IMR-90 (cell line): ENCODE data around the gene MAB21L2. TPM values are rescaled to one million over a fixed set of nuclear protein-coding genes. Genes with fewer than 3 reads are reported as not detected.
A peak's percentile ranks its signal among the peaks of the same experiment; 100 is the strongest.

ENCODE experiments used
- ATAC-seq: fragments of 200-7000 bp; cut with Tn5 transposase; 2 replicates; pipeline ENCODE4 v1.9.1; 2020; ENCODE audit warnings: low read depth, mild to moderate bottlenecking, moderate library complexity
- BruUV-seq: library from RNA; stranded (reverse); fragments of 400-500 nt; replicated peaks from 2 replicates; lab custom pipeline; 2021; lab: Mats Ljungman, UMichigan
- CTCF ChIA-PET: fragments of 300-600 bp; formaldehyde crosslinking; extraction: SDS; loops from one replicate; lab custom pipeline; 2021; ENCODE audit warnings: antibody characterized with exemption; lab: Yijun Ruan, JAX
- POLR2A ChIA-PET: fragments of 300-600 bp; sonication (Branson Sonifier 250); formaldehyde crosslinking; loops from one replicate; lab custom pipeline; 2022; ENCODE audit warnings: antibody characterized with exemption; ENCODE audit not compliant: unreplicated experiment; lab: Charles Lee
- DNase-seq: peaks from one replicate; pipeline ENCODE4 v3.0.0; 2013
- H2AFZ ChIP-seq: replicated peaks from 2 replicates; pipeline ENCODE3; 2013; ENCODE audit warnings: low read length, mild to moderate bottlenecking; ENCODE audit not compliant: poor library complexity
- H2AK5ac ChIP-seq: 2 replicates; pipeline ENCODE4 v1.6.1; 2013; ENCODE audit warnings: low read depth, low read length, inconsistent platforms
- H2AK9ac ChIP-seq: replicated peaks from 2 replicates; pipeline ENCODE3; 2013; ENCODE audit warnings: mild to moderate bottlenecking, low read depth, low read length, moderate library complexity; ENCODE audit not compliant: poor library complexity
- H2BK120ac ChIP-seq: 2 replicates; pipeline ENCODE4 v1.6.1; 2013; ENCODE audit warnings: low read depth, low read length, inconsistent platforms
- H2BK15ac ChIP-seq: 3 replicates; pipeline ENCODE4 v1.6.1; 2013; ENCODE audit warnings: low read depth, low read length, inconsistent platforms
- H2BK20ac ChIP-seq: 2 replicates; pipeline ENCODE4 v1.6.1; 2013; ENCODE audit warnings: low read depth, mild to moderate bottlenecking, inconsistent platforms, low read length, moderate library complexity
- H2BK5ac ChIP-seq: 2 replicates; pipeline ENCODE4 v1.6.1; 2013; ENCODE audit warnings: mild to moderate bottlenecking, low read depth, low read length, inconsistent platforms; ENCODE audit not compliant: poor library complexity, severe bottlenecking
- H3K14ac ChIP-seq: replicated peaks from 2 replicates; pipeline ENCODE4 v1.6.1; 2013; ENCODE audit warnings: low read depth, low read length, inconsistent platforms
- H3K18ac ChIP-seq: 2 replicates; pipeline ENCODE4 v1.6.1; 2013; ENCODE audit warnings: low read depth, low read length, control low read depth
- H3K23ac ChIP-seq: 2 replicates; pipeline ENCODE4 v1.6.1; 2013; ENCODE audit warnings: low read depth, low read length, inconsistent platforms
- H3K27ac ChIP-seq: 2 replicates; pipeline ENCODE4 v1.5.1; 2013; ENCODE audit warnings: mild to moderate bottlenecking, control low read depth, low read length; ENCODE audit not compliant: insufficient read depth
- H3K27me3 ChIP-seq: 2 replicates; pipeline ENCODE4 v1.6.1; 2013; ENCODE audit warnings: low read length; ENCODE audit not compliant: control insufficient read depth, insufficient read depth
- H3K36me3 ChIP-seq: 2 replicates; pipeline ENCODE4 v1.6.1; 2013; ENCODE audit warnings: low read length, mixed read lengths; ENCODE audit not compliant: control insufficient read depth, insufficient read depth
- H3K4ac ChIP-seq: 2 replicates; pipeline ENCODE4 v1.6.1; 2013; ENCODE audit warnings: low read depth, low read length, inconsistent platforms
- H3K4me1 ChIP-seq: 2 replicates; pipeline ENCODE4 v1.6.1; 2013; ENCODE audit warnings: low read length, mixed read lengths; ENCODE audit not compliant: control insufficient read depth, insufficient read depth
- H3K4me2 ChIP-seq: 2 replicates; pipeline ENCODE4 v1.6.1; 2013; ENCODE audit warnings: low read depth, mild to moderate bottlenecking, control low read depth, low read length, moderate library complexity
- H3K4me3 ChIP-seq: 2 replicates; pipeline ENCODE4 v1.5.1; 2013; ENCODE audit warnings: low read depth, mild to moderate bottlenecking, control low read depth, low read length, moderate library complexity; ENCODE audit not compliant: insufficient read depth
- H3K56ac ChIP-seq: 2 replicates; pipeline ENCODE4 v1.6.1; 2013; ENCODE audit warnings: low read length, inconsistent platforms; ENCODE audit not compliant: insufficient read depth; ENCODE audit errors: extremely low read depth
- H3K79me1 ChIP-seq, 2 experiments: 2 replicates each; pipeline ENCODE4 v1.6.1; 2013; ENCODE audit warnings: low read length in 2 of 2, inconsistent platforms in 1 of 2, low read depth in 1 of 2
- H3K9ac ChIP-seq: 2 replicates; pipeline ENCODE4 v1.6.1; 2013; ENCODE audit warnings: low read depth, low read length, control low read depth
- H3K9me1 ChIP-seq: 2 replicates; pipeline ENCODE4 v1.6.1; 2013; ENCODE audit warnings: low read length, inconsistent platforms; ENCODE audit not compliant: insufficient read depth
- H3K9me3 ChIP-seq: 2 replicates; pipeline ENCODE4 v1.6.1; 2013; ENCODE audit warnings: low read length; ENCODE audit not compliant: control insufficient read depth, insufficient read depth
- H4K20me1 ChIP-seq: 2 replicates; pipeline ENCODE4 v1.6.1; 2013; ENCODE audit warnings: low read length, inconsistent platforms; ENCODE audit not compliant: insufficient read depth
- H4K5ac ChIP-seq: 2 replicates; pipeline ENCODE4 v1.6.1; 2013; ENCODE audit warnings: mild to moderate bottlenecking, low read depth, low read length, control low read depth
- H4K8ac ChIP-seq, 2 experiments: 2 replicates each; pipeline ENCODE4 v1.6.1; 2013; ENCODE audit warnings: low read depth in 2 of 2, low read length in 2 of 2, control low read depth in 1 of 2, inconsistent platforms in 1 of 2
- H4K91ac ChIP-seq: 2 replicates; pipeline ENCODE4 v1.6.1; 2013; ENCODE audit warnings: low read depth, low read length, inconsistent platforms; ENCODE audit not compliant: insufficient read depth
- CEBPB ChIP-seq: IDR thresholded peaks from 2 replicates; pipeline ENCODE4 v1.6.1; 2012; ENCODE audit warnings: low read depth, low read length, improper control_type of control experiment
- SMC3 ChIP-seq: fragments of 150-350 bp; IDR thresholded peaks from 2 replicates; pipeline ENCODE4 v1.6.1; 2016; ENCODE audit warnings: low read depth, mild to moderate bottlenecking, antibody characterized with exemption, low read length, moderate library complexity
- WGBS, 2 experiments: methylation state at CpG; one replicate each; pipeline versions ENCODE4 v1.1.5 to v1.1.7; 2013; ENCODE audit warnings: missing lambda C conversion rate in 2 of 2; ENCODE audit not compliant: insufficient read length in 1 of 2; ENCODE audit errors: extremely low coverage in 2 of 2; 5-methylcytosine and 5-hydroxymethylcytosine counted together
- dilution Hi-C: fragments of 300-500 bp; cut with HindIII; formaldehyde crosslinking; loops from one replicate; pipeline ENCODE4 v1.14.3; 2018; ENCODE audit warnings: low sequenced_read_pairs; ENCODE audit not compliant: unreplicated experiment
- in situ Hi-C: fragments of 300-500 bp; cut with MboI; formaldehyde crosslinking; loops from 3 replicates; pipeline ENCODE4 v1.14.3; 2019; ENCODE audit warnings: low sequenced_read_pairs, inconsistent platforms, mixed read lengths
- intact Hi-C: fragments of 100-400 bp; cut with micrococcal nuclease; formaldehyde crosslinking; loops from 2 replicates; pipeline ENCODE4 v1.10.0; 2022
- polyA plus RNA-seq, 3 experiments: library from polyadenylated mRNA; depleted of rRNA; stranded (reverse); fragments of >200 nt; gene quantifications; 2 replicates each; pipeline ENCODE4 v1.2.3, GENCODE V29; 2012; ENCODE audit warnings: low replicate concordance in 1 of 3
- total RNA-seq: library from RNA; depleted of rRNA; stranded (reverse); fragments of >200 nt; gene quantifications from 2 replicates; pipeline ENCODE4 v1.2.3, GENCODE V29; 2012

Gene MAB21L2
- total and polyA plus RNA-seq, 2 of the 4 experiments (the other 2 are of a cell fraction) = 7.6 to 12.0 TPM

DNA sequence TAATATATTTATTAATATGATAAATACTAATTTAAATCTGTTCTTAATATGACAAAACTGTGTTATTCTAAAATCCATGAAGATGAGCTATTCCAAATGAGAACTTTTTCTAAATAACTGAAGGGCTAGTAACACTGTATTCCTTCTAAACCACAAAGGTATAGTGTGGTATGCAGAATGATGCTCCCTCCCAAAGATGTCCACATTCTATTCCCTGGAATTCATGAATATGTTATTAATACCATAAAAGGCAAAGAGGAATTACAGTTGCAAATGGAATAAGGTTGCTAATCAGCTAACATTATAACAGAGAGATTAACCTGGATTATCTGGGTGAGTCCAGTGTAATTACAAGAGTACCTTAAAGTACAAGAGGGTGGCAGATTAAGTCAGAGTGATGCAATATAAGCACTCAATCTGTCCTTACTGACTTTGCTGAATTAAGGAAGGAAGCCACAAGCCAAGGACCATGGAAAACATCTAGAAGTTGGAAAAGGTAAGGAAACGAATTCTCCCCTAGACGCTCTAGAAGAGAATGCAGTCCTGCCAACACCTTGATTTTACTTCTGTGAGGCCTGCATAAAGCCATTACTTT is 20.7 kb upstream of the MAB21L2 start:
- in situ Hi-C loops (no loop called here), dilution Hi-C loops (no loop called here), intact Hi-C loops (no loop called here)
- no peaks in the 10 kb centered on the region for H3K36me3 ChIP-seq
- no peak overlapping the region for H3K27ac ChIP-seq
- no peak overlapping the region for H3K23ac ChIP-seq
- H3K79me1 ChIP-seq = no peaks in the 10 kb centered on the region
- H2AFZ ChIP-seq = no peak overlapping the region
- H2AK5ac ChIP-seq = no peak overlapping the region
- H3K9me3 ChIP-seq = no peaks in the 10 kb centered on the region
- DNase-seq (no peak), ATAC-seq (no peak)
- no peak overlapping the region for H3K14ac ChIP-seq
- H3K4ac ChIP-seq = no peak overlapping the region
- no peak overlapping the region for H2BK120ac ChIP-seq
- no peak overlapping the region for H3K56ac ChIP-seq
- TF ChIP-seq SMC3 = no peak
- TF ChIP-seq CEBPB = peak; percentile 52
- ChIA-PET CTCF (no interaction called here), POLR2A (no interaction called here)
- H2BK5ac ChIP-seq = no peak overlapping the region
- BruUV-seq = no TSS peak
- H2BK20ac ChIP-seq = no peak overlapping the region
- no peak overlapping the region for H4K5ac ChIP-seq
- H3K4me2 ChIP-seq = no peak overlapping the region
- no peak overlapping the region for H3K4me3 ChIP-seq
- H3K4me1 ChIP-seq = no peaks in the 10 kb centered on the region
- no CpG with 5 or more reads among the region's 2 CpGs for WGBS, 2 experiments
- H4K91ac ChIP-seq = no peak overlapping the region
- no peaks in the 10 kb centered on the region for H4K20me1 ChIP-seq
- no peak overlapping the region for H3K9ac ChIP-seq
- no peaks in the 10 kb centered on the region for H3K27me3 ChIP-seq
- H2AK9ac ChIP-seq = no peak overlapping the region
- no peak overlapping the region for H2BK15ac ChIP-seq
- no peaks in the 10 kb centered on the region for H3K9me1 ChIP-seq
- no peak overlapping the region for H4K8ac ChIP-seq
- H3K18ac ChIP-seq = no peak overlapping the region
